Measurements from ENCODE around the gene ATP13A1.

Gene ATP13A1

DNA sequence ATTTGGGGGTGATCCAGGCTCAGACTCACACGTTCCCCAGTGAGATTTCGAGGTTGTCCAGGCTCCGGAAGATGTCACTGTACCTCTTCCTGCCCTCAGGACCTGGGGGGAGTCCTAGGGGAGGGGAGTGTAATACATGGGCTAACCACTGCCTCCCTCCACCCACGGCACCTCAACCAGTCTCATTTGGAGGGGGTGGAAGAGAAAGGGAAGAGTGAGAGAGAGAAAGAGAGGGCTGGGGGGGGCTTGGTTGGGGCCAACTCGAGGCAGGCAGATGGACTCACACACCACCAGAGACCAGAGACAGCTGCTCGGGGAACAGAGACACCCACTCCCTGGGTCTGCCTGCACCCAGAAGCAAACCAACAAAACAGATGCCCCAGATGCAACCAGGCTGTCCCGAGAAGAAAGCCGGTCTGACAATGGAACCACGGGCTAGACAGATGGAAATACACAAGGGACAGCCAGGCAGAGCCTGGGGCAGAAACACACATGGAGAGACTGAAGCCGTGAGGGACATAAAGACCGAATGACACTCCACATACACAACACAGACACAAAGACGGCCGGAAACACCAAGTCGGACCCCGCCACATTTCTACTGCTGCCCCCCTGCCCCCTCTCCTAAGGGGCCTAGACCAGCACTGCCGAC is 20.8 kb downstream of the ATP13A1 start:
- DNase-seq: peak; percentile 39

- DNase-seq: no peak
Observed at GRCh38 chr19:19637523-19638251, 25.8 kb downstream of the ATP13A1 start.

- no peak for DNase-seq
Observed at GRCh38 chr19:19637186-19637522, 26.3 kb downstream of the ATP13A1 start.

DNA sequence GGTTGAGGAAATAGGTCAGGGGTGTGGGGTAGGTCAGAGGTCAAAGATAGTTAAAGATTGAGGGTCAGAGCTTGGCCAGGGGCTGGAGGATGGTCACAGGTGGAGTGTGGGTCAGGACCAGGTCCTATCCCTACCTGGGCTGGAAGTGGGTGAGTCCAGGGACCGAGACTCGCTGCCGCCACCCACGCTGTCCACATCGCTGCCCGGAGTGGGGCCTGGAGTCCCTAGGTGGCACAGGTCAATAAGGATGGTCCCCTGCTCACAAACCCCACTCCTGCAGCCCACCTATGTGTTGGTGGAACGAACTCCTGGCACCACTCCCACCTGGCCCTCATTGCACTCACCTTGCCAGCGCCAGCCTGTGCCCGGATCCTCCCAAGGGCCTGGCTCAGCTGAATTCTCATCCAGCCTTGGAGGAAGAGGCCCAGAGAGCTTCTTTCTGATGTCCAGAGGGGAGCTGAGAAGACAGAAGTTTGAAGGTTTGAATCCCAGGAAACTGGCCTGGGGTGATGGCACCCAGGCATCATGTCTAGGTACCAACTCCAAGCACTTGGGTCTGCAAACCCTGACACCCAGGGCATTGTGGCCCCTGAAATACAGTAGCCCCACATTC is 26.8 kb downstream of the ATP13A1 start:
- DNase-seq: no peak

DNA sequence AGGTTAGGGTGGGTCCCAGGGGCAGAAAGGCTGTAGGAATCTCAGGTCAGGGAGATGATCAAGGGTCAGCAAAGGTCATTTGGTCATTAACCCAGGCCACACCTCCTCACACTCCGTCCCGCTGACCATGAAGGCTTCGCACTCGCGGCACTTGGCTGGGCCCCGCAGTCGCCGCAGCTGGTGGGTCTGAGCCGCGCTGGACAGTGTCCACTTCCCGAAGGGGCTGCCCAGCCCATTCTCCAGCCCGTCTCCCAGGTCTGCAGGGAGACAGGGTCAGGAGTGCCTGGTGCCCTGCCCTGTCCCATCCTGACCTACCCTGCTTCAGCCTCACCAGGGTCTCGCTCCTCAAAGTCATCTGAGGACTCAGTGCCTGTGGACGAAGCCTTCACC is 28.2 kb downstream of the ATP13A1 start:
- no peak for DNase-seq

DNA sequence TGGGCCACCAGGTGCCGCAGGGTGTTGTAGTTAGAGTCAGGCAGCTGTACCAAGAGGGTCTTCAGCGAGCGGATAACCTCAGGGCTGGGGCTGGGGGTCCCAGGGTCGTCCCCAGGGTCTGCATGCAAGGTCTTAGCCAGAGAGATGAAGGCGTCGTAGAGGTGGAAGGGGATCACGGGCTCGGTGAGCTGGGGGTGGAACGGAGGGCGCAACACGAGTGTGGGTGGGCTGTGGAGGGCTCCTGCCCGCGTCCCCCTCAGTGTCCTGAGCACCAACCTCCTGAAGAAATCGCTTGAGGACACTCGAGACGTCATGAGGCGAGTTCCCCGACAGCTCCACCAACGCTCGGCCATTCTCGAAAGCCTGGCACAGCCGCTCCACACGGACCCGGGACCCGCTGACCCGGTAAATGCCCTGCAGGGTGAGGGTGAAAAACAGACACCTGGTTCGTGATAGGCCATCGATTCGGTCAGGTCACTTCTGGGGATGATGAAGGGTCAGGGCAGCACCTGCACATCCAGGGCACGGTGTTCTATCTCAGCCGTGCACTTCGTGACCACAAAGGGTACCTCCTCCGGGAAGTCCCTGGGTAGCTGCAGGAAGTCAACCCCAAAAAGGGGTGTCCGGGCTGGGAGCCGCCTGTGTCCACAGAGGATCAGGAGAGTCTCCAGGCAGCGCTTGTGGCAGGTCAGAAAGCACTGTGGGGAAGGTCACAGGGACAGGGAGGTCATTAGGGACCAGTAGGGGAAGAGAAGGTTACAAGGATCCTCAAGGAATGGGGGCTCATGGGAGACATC is 28.8 kb downstream of the ATP13A1 start:
- DNase-seq: no peak

- no peak for DNase-seq
Observed at GRCh38 chr19:19633711-19634515, 29.6 kb downstream of the ATP13A1 start.

DNA sequence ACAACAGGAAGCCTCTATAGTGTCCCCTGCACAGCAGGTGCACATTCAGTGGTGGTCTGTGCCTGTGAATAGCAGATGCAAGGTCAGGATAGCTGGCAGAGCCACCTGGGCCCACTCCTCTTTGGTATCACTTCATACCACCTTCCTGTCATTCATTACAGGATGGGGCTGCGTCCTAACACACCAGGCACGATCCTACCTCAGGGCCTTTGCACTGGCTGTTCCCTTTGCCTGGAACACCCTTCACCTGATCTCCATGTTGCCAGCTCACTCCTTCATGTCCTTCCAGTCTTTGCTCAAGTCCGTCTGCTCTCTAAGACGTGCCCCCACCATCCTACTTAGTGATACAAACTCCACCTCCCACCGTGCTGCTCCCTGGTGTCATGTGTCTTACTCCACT is 30.8 kb downstream of the ATP13A1 start:
- DNase-seq: no peak

DNA sequence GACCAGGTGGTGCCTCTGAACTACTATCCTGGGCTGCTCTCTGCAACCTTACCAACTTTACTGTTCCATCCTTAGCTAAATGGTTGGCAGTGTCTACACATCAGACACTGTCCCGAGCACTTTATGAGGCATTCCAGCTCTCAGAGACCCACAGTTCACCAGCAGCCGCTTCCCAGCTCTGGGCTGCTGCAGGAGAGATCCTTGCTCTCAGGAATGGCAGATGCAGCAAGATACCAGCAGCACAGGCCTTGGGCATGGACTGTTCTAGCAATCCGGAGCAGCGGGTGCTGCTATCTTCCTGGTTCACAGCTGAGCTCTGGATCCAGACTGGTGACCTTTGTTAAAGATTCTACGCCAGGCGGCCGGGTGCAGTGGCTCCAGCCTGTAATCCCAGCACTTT is 32.1 kb downstream of the ATP13A1 start:
- no peak for DNase-seq

- no peak for DNase-seq
Observed at GRCh38 chr19:19630426-19630825, 33.0 kb downstream of the ATP13A1 start.

- DNase-seq: no peak
Observed at GRCh38 chr19:19630062-19630414, 33.4 kb downstream of the ATP13A1 start.

GRCh38 chr19:19628501-19629134 is 34.9 kb downstream of the ATP13A1 start:
- DNase-seq: peak; percentile 83

GRCh38 chr19:19627621-19628500 is 35.6 kb downstream of the ATP13A1 start, which contains the start of gene LPAR2:
Gene LPAR2, minus strand, starts transcription at chr19:19628220. Its CDS starts 945 bp downstream, at chr19:19627275.
- peak; percentile 89 for DNase-seq

DNA sequence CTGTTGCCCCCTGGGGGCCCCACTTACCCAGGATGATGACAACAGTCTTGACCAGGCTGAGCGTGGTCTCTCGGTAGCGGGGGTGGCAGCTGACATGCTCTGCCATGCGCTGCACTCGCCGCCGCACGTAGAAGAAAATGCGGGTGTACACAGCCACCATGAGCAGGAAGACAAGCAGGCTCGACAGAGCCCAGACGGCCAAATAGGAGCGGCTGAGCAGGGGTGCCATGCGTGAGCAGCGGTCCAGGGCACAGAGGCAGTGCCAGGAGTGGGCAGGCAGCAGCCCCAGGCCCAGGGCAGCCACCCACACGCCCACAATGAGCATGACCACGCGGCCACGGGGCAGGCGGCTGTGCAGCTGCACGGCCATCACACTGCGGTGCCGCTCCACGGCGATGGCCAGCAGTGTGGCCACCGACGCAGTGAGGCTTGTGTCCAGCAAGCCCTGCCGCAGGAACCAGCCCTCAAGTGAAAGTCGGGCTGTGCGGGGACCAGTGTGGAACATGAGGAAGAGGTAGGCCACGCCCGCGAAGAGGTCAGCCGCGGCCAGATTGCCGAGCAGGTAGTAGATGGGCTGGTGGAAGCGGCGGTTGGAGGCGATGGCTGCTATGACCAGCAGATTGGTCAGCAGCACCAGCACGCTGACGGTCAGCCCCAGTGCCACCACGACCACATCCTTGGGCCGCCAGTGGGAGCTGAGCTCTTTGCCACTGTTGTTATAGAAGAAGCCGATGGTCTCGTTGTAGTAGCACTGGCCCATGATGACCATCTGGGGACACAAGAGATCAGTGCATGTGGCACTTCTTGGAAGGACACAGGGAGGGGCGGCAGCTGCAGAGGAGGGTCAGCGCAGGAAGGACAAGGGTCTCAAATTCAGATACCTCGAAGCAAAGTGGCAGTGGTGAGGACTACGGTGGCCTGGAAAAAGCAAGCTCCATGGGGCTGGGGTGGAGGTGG is 36.7 kb downstream of the ATP13A1 start:
- no peak for DNase-seq

DNA sequence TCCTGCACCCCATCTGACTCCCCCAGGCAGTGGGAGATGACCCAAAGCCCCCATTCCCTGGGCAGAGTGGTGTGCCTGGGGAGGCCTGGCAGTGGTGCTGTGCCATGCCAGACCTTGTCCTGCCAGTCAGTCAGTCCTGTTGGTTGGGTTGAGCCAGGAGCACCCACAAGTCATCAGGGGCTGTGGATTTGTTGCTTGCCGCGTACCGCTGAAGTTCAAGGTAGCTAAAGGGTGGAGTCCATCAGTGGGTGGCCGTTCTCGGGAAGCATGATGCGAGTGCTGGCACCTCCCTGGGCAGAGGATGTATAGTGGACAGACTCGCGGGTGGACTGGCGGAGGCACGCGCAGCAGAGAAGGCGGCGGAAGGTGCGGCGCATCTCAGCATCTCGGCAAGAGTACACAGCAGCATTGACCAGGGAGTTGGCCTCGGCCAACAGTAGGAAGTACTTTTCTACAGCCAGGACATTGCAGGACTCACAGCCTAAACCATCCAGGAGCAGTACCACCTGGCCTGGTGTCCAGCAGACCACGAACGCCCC is 39.4 kb downstream of the ATP13A1 start:
- DNase-seq: no peak

GRCh38 chr19:19623383-19623782 is 40.1 kb downstream of the ATP13A1 start:
- DNase-seq: no peak

- DNase-seq: no peak
Observed at GRCh38 chr19:19619849-19620210, 43.6 kb downstream of the ATP13A1 start.

DNA sequence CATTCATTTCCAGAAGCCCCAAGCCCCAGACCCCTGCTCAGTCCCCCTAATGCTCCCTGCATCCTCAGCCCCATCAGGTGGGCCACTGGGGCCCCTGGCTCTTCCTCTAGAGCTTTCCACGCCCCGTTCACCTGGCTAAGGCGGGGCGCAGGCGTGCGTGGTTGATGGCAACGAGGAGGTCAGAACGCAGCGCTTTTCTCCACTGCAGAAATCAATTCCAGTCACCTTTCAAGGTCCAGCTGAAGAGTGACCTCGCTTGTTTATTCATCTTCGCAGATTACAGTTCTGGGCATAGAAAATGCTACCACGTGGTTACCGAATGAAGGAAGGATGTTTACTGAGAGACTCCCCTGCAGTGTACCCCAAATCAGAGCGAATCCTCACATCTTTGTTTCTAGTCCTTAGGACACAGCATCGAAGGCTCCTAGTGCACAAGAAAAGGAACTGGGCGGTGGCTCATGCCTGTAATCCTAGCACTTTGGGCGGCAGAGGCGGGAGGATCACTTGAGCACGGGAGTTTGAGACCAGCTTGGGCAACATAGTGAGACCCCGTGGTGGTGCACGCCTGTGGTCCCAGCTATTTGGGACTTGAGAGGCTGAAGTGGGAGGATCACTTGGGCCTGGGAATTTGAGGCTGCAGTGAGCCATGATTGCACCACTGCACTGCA is 44.2 kb downstream of the ATP13A1 start:
- DNase-seq: peak; percentile 62

Measured in DMS53 (cell line).